HG02885 (cell line): ENCODE results near the gene HNRNPH2.

Experiments used
- ATAC-seq: cut with Tn5 transposase; IDR thresholded peaks from one replicate; pipeline ENCODE4 v1.9.1; 2021; ENCODE audit warnings: mild to moderate bottlenecking; ENCODE audit not compliant: unreplicated experiment, poor library complexity

Gene HNRNPH2

DNA sequence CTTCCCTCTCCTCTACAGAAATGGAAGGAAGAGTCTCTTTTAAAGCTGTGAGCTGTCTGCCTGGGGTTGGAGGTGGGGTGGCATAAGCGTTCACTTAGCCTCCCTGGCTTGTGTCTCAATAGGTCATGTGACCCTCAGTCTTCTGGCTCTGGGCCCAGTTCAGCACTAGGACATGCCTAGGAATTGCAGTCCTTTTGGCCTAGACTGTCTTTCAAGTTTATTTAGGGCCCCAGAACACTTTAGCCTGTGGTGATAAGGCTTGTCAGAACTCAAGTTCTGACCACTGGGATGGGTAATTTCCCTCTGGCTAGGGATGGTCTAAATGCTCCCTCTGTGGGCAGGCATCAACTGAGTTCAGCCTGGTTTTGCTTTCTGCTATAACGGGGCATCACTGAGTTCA lies 42.9 kb downstream of the HNRNPH2 start:
- ATAC-seq: no peak

DNA sequence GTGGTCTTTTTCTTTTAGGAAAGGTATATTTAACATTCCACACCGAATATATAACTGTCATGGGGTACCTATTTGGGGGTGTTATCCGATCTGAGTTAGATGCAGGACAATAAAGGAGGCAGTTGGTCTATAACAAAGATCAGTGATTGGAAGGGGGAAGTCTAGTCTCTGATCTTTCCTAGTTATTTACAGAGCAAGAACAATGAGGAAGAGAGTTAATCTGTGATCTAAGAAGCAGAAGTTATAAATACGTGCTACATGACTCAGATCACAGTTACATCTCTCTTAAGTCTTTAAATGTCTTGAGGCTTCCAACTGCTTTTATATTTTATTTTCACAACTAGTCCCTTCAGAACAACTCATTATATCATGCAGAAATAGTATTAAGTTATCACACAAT lies 44.0 kb downstream of the HNRNPH2 start:
- no peak for ATAC-seq

DNA sequence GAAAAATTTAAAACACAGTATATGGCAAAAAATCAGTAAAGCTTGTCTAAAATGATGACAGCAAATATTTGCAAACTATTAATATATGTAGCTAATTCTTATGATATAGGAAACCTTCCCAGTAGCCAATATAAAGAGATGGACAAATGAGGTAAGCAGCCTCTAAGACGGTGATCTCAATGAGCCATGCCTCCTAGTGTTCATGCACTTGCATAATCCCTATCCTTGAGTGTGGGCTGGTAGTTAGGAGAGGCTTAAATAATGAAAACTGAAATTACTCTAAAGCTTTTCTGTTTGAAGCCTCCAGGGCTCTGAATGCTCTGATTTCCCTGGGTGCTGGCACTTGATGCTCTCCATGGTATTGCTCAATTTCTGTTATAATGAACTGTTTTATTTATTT lies 52.6 kb downstream of the HNRNPH2 start:
- no peak for ATAC-seq

DNA sequence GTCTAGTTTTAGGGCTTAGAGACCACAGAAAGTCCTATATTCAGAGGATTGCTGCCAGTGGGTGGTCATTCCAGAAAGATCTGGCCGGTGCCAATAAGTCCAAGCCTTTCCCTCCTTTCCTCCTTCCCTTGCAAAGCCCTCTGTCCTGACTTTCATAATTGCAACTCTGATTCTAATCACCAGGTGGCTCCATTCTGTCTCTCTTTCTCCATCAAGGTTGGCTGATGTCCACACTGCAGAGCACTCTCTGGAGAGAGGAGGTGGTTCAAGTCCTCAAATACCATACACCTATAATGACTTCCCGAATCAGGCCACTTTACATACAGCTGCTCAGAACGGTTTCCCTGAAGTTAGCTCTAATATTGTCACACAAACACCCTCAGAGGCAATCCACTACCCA lies 54.9 kb downstream of the HNRNPH2 start:
- peak; percentile 58 for ATAC-seq
